ENCODE data around the gene NECAP2.
"Not testable (repeated sequence)": the region's sequence is repeated elsewhere in the genome, so short reads cannot be mapped to it uniquely, and the experiment has no call there.

Gene NECAP2

GRCh38 chr1:16491056-16491675 is 50.6 kb downstream of the NECAP2 start:
- no peak for DNase-seq
- intact Hi-C loops (cut with DNase I) = no loop called here

GRCh38 chr1:16492937-16493336 is 52.4 kb downstream of the NECAP2 start:
- intact Hi-C loops (cut with DNase I) = not testable (repeated sequence)

DNA sequence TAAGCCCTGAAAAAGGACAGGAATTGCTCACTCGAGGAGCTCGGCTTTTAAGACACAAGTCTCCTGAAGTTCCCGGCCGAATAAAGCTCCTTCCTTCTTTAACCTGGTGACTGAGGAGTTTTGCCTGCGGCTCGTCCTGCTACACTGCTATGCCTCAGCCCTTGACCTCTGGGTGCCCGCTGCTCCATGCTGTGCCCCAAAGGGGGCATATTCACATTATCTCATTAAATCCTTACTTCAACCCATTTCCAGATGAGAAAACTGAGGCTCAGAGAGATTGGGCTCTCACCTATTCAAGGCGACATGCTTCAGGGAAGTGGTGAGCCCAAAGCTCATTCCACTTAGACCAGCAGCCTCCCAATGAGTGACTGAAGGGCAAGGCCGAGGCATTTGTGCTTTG is 53.2 kb downstream of the NECAP2 start:
- intact Hi-C loops (cut with DNase I) = not testable (repeated sequence)
- peak in 1 of 10 donors; percentile 40 for DNase-seq

More at GRCh38 chr1:16492937-16493336, 52.4 kb downstream of the NECAP2 start:
- peak in 1 of 10 donors; percentile 58 for DNase-seq

DNA sequence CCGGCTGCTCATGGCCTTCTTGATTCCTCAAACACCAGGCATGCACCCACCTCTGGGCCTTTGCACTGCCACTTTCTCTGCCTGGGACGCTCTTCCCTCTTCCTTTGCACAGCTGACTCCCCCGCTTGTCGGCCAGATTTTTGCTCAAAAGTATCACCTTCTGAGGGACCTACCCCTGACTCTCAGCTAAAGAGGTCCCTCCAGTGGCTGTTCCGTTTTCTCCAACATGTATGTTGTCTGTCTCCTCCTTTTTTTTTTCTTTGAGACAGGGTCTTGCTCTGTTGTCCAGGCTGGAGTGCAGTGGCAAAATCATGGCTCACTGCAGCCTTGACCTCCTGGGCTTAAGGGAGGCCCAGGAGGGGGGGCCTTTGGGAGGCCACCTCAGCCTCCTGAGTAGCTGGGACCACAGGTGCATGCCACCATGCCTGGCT is 57.0 kb downstream of the NECAP2 start:
- intact Hi-C loops (cut with DNase I) = not testable (repeated sequence)
- peak in 1 of 10 donors; percentile 24 for DNase-seq

GRCh38 chr1:16498047-16498446 is 57.5 kb downstream of the NECAP2 start:
- intact Hi-C loops (cut with DNase I) = not testable (repeated sequence)
- peak in 1 of 10 donors; percentile 80 for DNase-seq

DNA sequence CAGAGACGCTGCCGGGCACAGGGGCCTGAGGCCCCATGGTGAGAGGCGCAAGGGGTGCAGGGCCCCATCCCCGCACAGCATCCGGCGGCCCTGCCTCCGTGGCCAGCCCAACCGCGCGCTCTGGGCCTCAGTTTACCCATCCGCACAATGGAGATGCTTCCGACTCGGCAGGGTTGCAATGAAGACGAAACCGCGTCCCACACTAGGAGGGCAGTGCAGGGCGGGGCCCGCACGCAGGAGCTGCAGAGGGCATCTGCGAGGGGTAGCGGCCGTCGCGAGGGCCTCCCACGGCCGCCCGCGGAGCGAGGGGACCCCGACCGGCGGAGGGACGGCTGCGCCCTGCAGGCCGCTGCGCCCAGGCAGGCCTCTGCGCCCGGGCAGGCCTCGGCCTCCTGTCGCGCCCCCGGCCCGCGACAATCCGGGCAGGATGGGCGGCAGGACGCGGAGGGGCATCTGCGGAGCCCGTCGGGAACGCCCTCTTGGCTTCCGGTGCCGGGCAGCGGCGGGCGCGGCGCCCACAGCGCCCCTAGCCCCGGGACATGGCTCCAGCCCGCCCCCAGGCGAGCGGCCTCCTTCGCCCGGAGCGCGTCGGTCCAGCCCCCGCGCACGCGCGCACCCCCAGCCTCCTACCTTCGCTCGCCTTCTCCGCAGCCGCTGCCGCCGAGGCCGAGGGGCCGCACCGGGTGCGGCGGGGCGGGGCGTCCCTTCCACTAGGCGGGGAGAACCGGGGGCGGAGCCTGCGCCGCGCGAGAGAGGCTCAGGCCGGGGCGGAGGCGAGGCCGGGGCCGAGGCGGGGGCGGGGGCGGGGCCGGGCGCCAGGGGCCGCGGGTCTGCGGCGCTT is 58.3 kb downstream of the NECAP2 start:
- DNase-seq = peak; percentile 75 to 98 (median 87)
- intact Hi-C loops (cut with DNase I) = no loop called here

- intact Hi-C loops (cut with DNase I) = not testable (repeated sequence)
- peak in 1 of 10 donors; percentile 74 for DNase-seq
Measured at GRCh38 chr1:16500466-16500865, 59.9 kb downstream of the NECAP2 start.

- DNase-seq; intact Hi-C loops (cut with DNase I): not testable (repeated sequence)
Measured at GRCh38 chr1:16500975-16501374, 60.5 kb downstream of the NECAP2 start.

DNA sequence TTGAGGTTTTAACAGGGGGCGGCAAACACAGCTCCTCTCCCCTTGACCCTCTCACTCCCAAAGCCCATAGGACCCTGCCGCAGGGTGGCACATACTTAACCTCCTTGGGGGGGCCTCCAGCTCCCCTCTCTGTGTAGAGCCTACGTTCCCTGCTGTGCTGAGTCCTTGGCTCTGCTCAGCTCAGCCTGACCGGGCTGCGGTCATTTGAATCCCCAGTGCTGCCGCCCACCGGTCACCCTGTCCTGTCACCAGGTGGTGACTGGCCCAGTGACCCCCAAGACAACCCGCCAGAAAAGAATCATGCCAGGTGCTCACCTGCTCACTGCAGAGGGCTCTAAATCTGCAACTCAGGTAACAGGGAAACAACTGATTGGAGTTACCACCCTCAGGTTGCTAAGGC is 60.9 kb downstream of the NECAP2 start:
- DNase-seq; intact Hi-C loops (cut with DNase I): not testable (repeated sequence)

- DNase-seq = no peak
- intact Hi-C loops (cut with DNase I) = no loop called here
Measured at GRCh38 chr1:16503494-16503893, 63.0 kb downstream of the NECAP2 start.

DNA sequence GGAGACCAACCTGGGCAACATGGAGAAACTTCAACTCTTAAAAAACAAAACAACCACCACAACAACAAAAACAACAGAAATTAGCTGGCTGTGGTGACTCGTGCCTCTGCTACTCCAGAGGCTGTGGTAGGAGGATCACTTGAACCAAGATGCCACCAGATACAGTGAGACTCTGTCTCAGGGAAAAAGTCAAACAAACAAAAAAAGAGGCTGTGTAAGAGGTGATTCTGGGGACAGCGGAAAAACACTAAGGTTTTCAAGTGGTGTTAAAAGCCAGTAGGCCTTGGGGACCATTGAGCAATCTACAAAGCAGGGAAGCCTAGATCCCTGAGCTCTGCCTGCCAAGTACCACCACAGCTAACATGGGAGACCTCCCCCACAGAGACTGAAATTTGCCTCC is 65.3 kb downstream of the NECAP2 start:
- DNase-seq; intact Hi-C loops (cut with DNase I): not testable (repeated sequence)

DNA sequence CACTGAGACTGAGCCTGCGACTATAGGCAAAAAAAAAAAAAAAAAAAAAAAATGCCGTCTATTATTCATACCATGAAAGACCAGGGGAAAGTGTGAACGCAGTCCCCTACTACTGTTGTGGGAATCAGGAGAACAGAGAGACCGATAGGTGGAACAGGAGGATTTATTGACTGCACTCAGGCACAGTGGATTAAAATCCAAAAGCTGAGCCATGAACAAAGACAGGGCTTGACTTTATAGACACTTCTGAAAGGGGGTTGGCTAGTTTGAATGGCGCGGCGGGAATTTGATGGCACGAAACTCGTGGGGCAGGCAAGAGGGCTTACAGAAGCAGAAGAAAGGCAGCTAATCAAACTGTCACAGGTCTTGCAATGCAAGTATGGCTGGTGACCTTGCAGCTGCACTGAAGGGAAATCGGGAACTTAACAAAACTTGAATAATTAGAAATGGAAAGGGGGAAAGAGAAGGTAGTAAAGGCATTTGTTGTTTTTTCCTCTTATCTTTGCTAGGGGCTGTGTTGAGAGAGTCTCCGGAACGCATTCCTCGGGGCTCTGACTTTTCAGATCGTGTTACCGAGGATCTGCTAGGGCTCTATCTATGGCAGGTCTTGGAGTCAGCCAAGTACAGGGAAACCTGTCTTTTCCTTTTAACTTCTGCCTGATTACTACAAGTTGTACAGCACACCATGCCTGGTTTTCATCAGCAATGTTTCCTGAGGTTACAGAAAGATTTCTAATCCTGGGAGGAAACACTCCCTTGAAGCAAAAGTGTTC is 66.0 kb downstream of the NECAP2 start:
- DNase-seq; intact Hi-C loops (cut with DNase I): not testable (repeated sequence)

- DNase-seq; intact Hi-C loops (cut with DNase I): not testable (repeated sequence)
Measured at GRCh38 chr1:16508861-16509445, 68.4 kb downstream of the NECAP2 start.
